Measurements from ENCODE around the gene ALG14.

DNA sequence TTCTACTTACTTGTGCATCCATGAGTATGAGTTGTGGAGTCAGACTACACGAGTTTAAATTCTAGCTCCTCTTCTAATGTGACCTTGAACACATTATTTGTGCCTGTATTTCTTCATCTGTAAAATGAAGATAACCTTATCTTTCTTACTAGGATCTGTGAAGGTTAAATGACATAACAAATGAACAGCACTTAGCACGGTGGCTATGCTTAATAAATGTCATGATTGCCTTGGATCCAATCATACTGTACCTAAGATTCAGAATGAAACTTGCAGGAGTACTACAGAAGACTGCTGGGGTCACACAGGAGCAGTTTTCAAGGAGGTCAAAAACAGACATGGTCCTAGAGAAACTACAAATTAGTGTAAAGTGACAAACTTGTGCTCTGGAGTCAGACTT, 22.2 kb upstream of the ALG14 start:
- TF ChIP-seq CTCF (IDR thresholded peaks at IDR 0.05) (no peak), POLR2A (IDR thresholded peaks at IDR 0.05) (no peak)

Data from Peyer's patch (tissue), 4 donors.